ENCODE measurements around the gene NEK8. TPM values are rescaled to one million over a fixed set of nuclear protein-coding genes. Genes with fewer than 3 reads are reported as not detected.

NEK8 gene
- total and polyA plus RNA-seq, 2 of the 8 experiments (the other 6 are each of a cell fraction or from before 2014, with no cell fraction given), result 14.9 to 23.3 TPM

GRCh38 chr17:28707339-28707720 lies 21.3 kb upstream of the NEK8 start:
- no peak overlapping the region for H3K23ac ChIP-seq (ENCODE audit: insufficient read length)
- H2BK120ac ChIP-seq (replicated peaks; ENCODE audit: low read depth, low read length), result no peak overlapping the region
- peaks cover 3% of the 10 kb centered on the region; the same call in 1 of the 2 replicates for H3K79me1 ChIP-seq (ENCODE audit: low read depth, low read length)
- H3K18ac ChIP-seq (ENCODE audit: extremely low read depth, low read length), result no peak overlapping the region
- no peak overlapping the region for H2AK5ac ChIP-seq (ENCODE audit: low read depth, low read length)
- H3K4me2 ChIP-seq (ENCODE audit: insufficient read depth in 1 of 2, low read depth in 2 of 2, low read length in 2 of 2), result 0 out of 4 replicates have a peak overlapping the region, but pooled peaks of 1 of the 2 experiments have one; percentile 0
- peaks cover 0 to 15% of the 10 kb centered on the region in 2 experiments; a peak in 2 of 4 replicates for H3K79me2 ChIP-seq (ENCODE audit: control insufficient read depth in 1 of 2, insufficient read depth in 2 of 2, low read length in 2 of 2)
- no peak overlapping the region for H3K27ac ChIP-seq (ENCODE audit: low read depth, low read length)
- ChIA-PET CTCF (ENCODE audit: partially characterized antibody) (interaction anchor here (0.9 to 1.3 kb wide), 4 partner anchors 9 to 67 kb away, joined by 3 to 4 read pairs (median 3); no protein-coding TSS in a partner anchor), POLR2A (ENCODE audit: partially characterized antibody) (interaction anchor here (0.8 to 10.1 kb wide), 15 partner anchors 9 to 228 kb away, joined by 3 to 258 read pairs (median 4); partner anchors contain the start of genes BLTP2, NEK8, RPL23A and SDF2)
- no peaks in the 10 kb centered on the region for H3K27me3 ChIP-seq (replicated peaks in 1 of 4; ENCODE audit: control insufficient read depth in 3 of 4, extremely low read depth in 1 of 4, insufficient read depth in 3 of 4, low read length in 3 of 4)
- no peak overlapping the region for H4K91ac ChIP-seq (replicated peaks; ENCODE audit: insufficient read length, low read length)
- no peak overlapping the region for H2AFZ ChIP-seq (ENCODE audit: low read length)
- H3K14ac ChIP-seq (ENCODE audit: insufficient read length), result no peak overlapping the region
- H3K9ac ChIP-seq (replicated peaks in 1 of 4; ENCODE audit: extremely low read depth in 1 of 4, low read depth in 3 of 4, low read length in 3 of 4), result no peak overlapping the region
- DNase-seq (ENCODE audit: low read depth in 1 of 2, low spot score in 2 of 2) (no peak), FAIRE-seq (no peak)
- 0 out of 2 replicates have a peak overlapping the region, but pooled peaks have one; percentile 23 for H2BK15ac ChIP-seq (ENCODE audit: low read length)
- H3K23me2 ChIP-seq (ENCODE audit: low read depth, low read length), result peaks cover 13% of the 10 kb centered on the region
- no peaks in the 10 kb centered on the region for H3K9me3 ChIP-seq (ENCODE audit: insufficient read depth in 2 of 2, low read depth in 1 of 2, low read length in 1 of 2)
- TF ChIP-seq CHD2 (IDR thresholded peaks at IDR 0.05; ENCODE audit: low read length) (no peak), KDM4A (IDR thresholded peaks at IDR 0.05; ENCODE audit: low read depth, low read length, severe bottlenecking) (no peak), RXRA (IDR thresholded peaks at IDR 0.05; ENCODE audit: insufficient read depth, low read depth, low read length) (no peak), EZH2 (IDR thresholded peaks at IDR 0.05; ENCODE audit: low read depth, low read length, severe bottlenecking) (no peak), TAF1 (IDR thresholded peaks at IDR 0.05; ENCODE audit: low read depth, low read length) (no peak), PHF8 (conservative IDR thresholded peaks at IDR 0.05; ENCODE audit: low read depth, low read length) (no peak), YY1 (IDR thresholded peaks at IDR 0.05; ENCODE audit: low read depth, low read length) (no peak), POLR2A (IDR thresholded peaks at IDR 0.05; ENCODE audit: control extremely low read depth in 1 of 2, low read depth in 2 of 2, low read length in 2 of 2) (no peak), ATF2 (IDR thresholded peaks at IDR 0.05; ENCODE audit: low read length) (no peak)
- H3K4me3 ChIP-seq (ENCODE audit: extremely low read depth in 1 of 4, insufficient read depth in 2 of 4, low read depth in 3 of 4, low read length in 4 of 4), result no peak overlapping the region
- H3K4ac ChIP-seq (replicated peaks; ENCODE audit: insufficient read length, low read depth, low read length), result no peak overlapping the region
- peaks cover 3 to 13% (median 7%) of the 10 kb centered on the region in 4 experiments; a peak in 6 of 8 replicates for H3K36me3 ChIP-seq (ENCODE audit: control insufficient read depth in 2 of 4, insufficient read depth in 4 of 4, low read length in 3 of 4)
- no peak overlapping the region for H2BK5ac ChIP-seq (ENCODE audit: low read depth, low read length)
- peaks cover 8 to 10% of the 10 kb centered on the region in 2 experiments for H4K20me1 ChIP-seq (replicated peaks in 1 of 2; ENCODE audit: control insufficient read depth in 1 of 2, insufficient read depth in 2 of 2, low read length in 2 of 2)
- no peak overlapping the region for H2BK20ac ChIP-seq (ENCODE audit: low read length)
- peaks cover under 1 to 10% (median 6%) of the 10 kb centered on the region in 4 experiments; a peak in 6 of 7 replicates for H3K4me1 ChIP-seq (replicated peaks in 1 of 4; ENCODE audit: control insufficient read depth in 3 of 4, insufficient read depth in 4 of 4, low read length in 3 of 4)
- no peak overlapping the region for H4K8ac ChIP-seq (ENCODE audit: extremely low read depth, insufficient read depth, low read length)
- no peak overlapping the region for H2BK12ac ChIP-seq (ENCODE audit: low read depth, low read length)
- H4K5ac ChIP-seq (ENCODE audit: insufficient read length, low read depth, low read length), result no peak overlapping the region
- no peak overlapping the region for H3K56ac ChIP-seq (replicated peaks; ENCODE audit: insufficient read length, low read depth, low read length)
- WGBS, 2 experiments (ENCODE audit: extremely low coverage in 1 of 2, insufficient coverage in 1 of 2, insufficient read length in 1 of 2, insufficient replicate concordance in 2 of 2, low coverage in 1 of 2, low lambda C conversion rate in 2 of 2, missing lambda C conversion rate in 1 of 2), result 94% methylated on average over 2 of the region's 2 CpGs; no CpG with 5 or more reads in 1 of the 2 experiments
